HepG2 (cell line): ENCODE measurements around the gene NPR3.

Source experiments
- CTCF ChIP-seq: sonication (generic); formaldehyde crosslinking; IDR thresholded peaks from 2 replicates; pipeline ENCODE4 v1.5.0; 2020; ENCODE audit warnings: mild to moderate bottlenecking, missing genetic modification reagents, moderate library complexity
- DMAP1 ChIP-seq: IDR thresholded peaks from 2 replicates; pipeline ENCODE4 v1.6.1; 2016
- EZH2 ChIP-seq: conservative IDR thresholded peaks from 2 replicates; pipeline ENCODE4 v1.6.1; 2012; ENCODE audit warnings: mild to moderate bottlenecking, low read depth, low read length, moderate library complexity
- FOXK2 ChIP-seq: fragments of 450-650 bp; IDR thresholded peaks from 2 replicates; pipeline ENCODE4 v1.6.1; 2016
- MAFF ChIP-seq: IDR thresholded peaks from 2 replicates; pipeline ENCODE4 v1.6.1; 2011; ENCODE audit warnings: low read depth, low read length, improper control_type of control experiment
- SIN3B ChIP-seq: fragments of 150-350 bp; IDR thresholded peaks from 2 replicates; pipeline ENCODE4 v1.6.1; 2014; ENCODE audit warnings: low read length
- SNAPC5 ChIP-seq: sonication (generic); formaldehyde crosslinking; IDR thresholded peaks from 2 replicates; pipeline ENCODE4 v1.8.1; 2023; ENCODE audit warnings: mild to moderate bottlenecking, missing genetic modification reagents, borderline replicate concordance
- TCF7L2 ChIP-seq: IDR thresholded peaks from 2 replicates; pipeline ENCODE4 v1.6.1; 2011; ENCODE audit warnings: mild to moderate bottlenecking, low read depth, low read length, moderate library complexity
- ZFP82 ChIP-seq: sonication (generic); formaldehyde crosslinking; IDR thresholded peaks from 2 replicates; pipeline ENCODE4 v1.5.1; 2020; ENCODE audit warnings: mild to moderate bottlenecking, missing genetic modification reagents, borderline replicate concordance

GRCh38 chr5:32724526-32724925 is 13.4 kb downstream of the NPR3 start:
- TF ChIP-seq SNAPC5: no peak
- TF ChIP-seq SIN3B: no peak
- no peak for TF ChIP-seq MAFF
- no peak for TF ChIP-seq TCF7L2
- no peak for TF ChIP-seq FOXK2
- TF ChIP-seq DMAP1 (CRISPR knock-in tag): no peak
- TF ChIP-seq EZH2: no peak
- no peak for TF ChIP-seq CTCF (CRISPR knock-in tag)
- TF ChIP-seq ZFP82: no peak
